HPDE6-E6E7 (cell line): Measurements from ENCODE around the gene RAB11FIP3.
"Not testable (repeated sequence)": the region's sequence is repeated elsewhere in the genome, so short reads cannot be mapped to it uniquely, and the experiment has no call there.

Source experiments
- DNase-seq: peaks from one replicate; pipeline ENCODE4 v3.0.0; 2011; ENCODE audit warnings: missing footprints; ENCODE audit errors: extremely low spot score

Gene RAB11FIP3

DNA sequence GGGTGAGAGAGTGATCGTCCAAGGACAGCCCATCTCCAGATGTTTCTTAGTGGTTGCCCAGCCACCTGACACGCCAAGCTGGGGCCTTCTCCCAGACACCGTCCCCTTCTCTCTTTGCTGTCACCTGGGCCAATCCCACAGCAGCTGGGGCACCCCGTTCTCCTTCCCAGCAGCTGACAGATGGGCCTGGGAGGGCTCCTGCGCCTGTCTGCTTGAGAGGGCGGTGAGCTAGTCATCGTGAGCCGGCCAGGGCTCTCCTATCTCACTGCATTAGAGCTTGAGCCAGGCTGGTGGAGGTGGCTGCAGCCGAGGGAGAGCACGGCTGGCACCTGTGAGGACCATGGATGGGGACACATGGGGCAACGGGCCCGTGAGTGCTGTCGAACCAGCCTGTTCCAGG, 41.2 kb downstream of the RAB11FIP3 start:
- no peak for DNase-seq

DNA sequence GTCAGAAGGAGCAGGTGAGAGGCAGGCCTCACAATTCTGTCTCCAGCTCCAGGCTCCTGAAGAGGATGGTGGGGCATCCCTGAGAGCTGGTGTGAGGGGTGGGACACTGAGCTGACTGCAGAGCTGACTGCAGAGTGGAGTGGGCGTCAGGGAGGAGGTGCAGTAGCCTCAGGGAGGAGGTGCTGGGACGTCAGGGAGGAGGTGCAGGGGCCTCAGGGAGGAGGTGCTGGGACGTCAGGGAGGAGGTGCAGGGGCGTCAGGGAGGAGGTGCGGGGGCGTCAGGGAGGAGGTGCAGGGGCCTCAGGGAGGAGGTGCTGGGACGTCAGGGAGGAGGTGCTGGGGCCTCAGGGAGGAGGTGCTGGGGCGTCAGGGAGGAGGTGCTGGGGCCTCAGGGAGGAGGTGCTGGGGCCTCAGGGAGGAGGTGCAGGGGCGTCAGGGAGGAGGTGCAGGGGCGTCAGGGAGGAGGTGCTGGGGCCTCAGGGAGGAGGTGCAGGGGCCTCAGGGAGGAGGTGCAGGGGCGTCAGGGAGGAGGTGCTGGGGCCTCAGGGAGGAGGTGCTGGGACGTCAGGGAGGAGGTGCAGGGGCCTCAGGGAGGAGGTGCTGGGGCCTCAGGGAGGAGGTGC, 41.9 kb downstream of the RAB11FIP3 start:
- not testable (repeated sequence) for DNase-seq

DNA sequence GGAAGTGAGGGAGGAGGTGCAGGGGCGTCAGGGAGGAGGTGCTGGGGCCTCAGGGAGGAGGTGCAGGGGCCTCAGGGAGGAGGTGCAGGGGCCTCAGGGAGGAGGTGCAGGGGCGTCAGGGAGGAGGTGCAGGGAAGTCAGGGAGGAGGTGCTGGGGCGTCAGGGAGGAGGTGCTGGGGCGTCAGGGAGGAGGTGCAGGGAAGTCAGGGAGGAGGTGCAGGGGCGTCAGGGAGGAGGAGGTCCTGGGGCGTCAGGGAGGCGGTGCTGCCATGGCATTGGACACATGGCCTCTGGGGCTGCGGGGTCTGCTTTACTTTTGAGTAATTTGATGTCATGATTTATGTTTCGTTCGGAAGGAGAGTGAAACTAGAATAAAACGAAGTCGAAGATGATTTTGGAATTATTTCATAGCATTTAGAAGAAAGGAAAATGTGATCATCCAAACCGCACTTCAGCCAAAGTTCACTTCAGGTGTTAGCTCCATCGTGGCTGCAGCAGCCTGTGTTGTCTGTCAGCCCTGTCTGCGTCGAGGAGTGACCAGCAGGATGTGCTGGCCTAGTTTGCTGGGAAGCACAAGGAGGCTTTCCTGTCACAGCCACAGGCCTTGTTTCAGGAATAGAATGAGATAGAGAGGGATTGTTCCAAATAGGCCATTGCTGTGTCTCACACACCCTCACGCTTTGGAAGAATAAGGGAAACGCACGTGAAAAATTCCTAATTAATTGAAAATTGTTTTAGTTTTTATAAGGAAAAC, 42.8 kb downstream of the RAB11FIP3 start:
- DNase-seq: no peak

DNA sequence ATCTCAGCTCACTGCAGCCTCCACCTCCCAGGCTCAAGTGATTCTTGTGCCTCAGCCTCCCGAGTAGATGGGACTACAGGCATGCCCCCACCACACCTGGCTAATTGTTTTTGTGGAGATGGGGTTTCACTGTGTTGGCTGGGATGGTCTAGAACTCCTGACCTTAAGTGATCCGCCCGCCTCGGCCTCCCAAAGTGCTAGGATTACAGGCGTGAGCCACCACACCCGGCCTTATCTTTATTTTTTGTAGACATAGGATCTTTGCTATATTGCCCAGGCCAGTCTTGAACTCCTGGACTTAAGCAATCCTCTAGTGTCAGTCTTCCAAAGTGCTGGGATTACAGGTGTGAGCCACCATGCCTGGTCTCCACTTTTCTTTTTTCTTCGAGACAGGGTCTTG, 44.0 kb downstream of the RAB11FIP3 start:
- not testable (repeated sequence) for DNase-seq

DNA sequence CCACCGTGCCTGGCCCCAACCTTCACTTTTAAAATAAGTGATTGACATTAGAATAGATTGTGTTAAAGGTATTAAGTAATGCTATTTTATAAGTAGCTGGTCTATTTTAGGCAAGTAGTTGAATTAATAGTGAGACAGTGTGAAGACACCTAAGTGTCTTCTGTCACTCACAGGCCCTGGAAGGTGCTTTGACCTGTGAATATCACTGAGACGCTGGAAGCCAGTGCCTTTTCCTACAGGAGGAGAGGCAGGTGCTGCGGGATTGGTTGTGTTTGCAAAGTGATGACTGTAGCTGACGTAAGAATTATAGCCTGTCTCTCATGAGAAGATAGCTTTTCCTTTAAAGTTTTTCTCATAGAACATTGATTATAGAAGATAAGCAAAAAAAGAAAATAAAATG, 45.0 kb downstream of the RAB11FIP3 start:
- no peak for DNase-seq

DNA sequence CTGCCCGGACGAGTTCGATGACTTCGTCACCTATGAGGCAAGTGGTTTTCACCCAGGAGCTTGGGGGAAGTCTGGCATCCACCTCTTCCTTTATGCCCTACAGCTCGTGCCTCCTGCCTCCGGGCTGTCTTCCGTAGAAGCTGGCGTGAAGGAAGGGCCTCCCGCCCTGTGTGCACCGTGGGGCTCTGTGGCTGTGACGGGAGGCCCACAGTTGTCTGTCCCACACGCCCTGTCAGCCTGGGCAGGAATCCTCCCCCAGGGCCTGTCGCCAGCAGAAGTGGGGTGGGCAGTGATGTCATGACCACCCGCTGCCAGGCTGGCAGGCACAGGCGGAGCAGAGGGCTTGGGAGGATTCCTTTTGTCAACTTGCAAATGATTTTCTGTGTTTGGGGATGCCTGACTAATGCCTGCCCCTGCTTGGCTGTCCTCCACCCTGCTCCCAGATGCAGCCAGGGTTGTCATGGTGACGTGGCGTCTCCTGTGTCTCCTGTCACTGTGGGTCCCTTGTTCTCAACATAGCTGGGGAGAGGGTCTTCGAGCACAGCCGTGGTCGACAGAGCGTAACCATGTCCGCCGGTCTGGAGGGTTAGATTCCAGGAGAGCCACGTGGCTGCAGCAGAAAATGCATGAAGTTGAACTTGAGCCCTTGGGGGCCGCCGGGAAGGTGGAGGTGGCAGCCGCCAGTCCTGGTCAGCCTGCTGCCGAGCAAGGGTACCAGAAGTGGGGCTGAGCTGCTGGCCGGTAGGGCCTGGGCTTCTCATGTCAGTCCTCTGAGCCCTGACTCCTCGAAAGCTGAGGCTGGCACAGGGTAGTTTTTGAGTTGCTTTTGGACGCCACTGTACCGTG, 46.1 kb downstream of the RAB11FIP3 start:
- peak; percentile 67 for DNase-seq

DNA sequence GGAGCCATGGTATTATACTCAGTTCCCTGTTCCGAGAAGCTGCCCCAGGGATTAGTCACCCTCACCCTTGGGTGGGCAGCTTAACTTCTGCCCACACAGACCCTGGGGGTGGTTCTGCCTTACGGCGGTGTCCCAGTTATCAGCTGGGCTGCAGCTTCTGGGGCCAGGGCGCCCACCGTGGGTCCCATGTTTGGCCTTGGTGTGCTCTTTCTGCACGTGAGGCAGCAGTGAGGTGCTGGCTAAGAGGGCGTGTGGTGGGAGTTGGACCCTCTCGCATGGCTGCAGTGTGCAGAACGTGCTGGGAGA, 46.7 kb downstream of the RAB11FIP3 start:
- DNase-seq: no peak

DNA sequence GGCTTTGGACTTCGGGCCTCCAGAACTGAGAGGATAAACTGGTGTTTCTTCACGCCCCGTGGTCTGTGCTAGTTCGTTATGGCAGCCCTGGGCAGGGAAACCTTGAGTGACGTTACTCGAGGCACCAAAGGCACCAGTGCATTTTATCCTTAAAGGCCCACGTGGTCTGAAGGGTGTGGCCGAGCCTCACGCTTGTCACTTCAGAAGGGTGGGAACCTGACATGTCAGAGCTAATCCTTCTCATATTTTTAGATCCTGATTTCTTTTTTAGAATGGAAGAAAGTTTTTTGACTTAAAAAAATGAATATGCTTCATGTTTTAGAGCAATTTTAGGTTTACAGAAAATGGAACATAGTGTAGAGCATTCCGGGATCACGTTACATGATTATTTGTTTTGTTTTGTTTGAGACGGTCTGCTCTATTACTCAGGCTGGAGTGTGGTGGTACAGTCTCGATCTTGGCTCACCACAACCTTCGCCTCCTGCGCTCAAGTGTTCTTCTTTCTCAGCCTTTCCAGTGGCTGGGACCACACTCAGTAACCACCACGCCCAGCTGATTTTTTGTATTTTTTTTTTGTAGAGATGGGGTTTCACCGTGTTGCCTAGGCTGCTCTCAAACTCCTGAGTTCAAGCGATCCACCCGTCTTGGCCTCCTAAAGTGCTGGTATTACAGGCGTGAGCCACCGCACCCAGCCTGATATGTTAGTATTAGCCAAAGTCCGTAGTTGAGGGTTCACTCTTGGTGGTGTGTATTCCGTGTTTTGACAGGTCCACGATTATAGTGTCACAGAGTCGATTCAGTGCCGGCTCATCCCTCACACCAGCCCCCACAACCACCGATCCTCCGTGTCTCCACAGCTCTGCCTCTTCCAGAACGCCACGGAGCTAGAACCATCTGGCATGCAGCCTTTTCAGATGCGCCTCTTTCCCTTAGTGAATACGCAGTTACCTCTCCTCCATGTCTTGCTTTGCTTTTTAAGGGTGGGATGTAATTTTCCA, 47.9 kb downstream of the RAB11FIP3 start:
- DNase-seq: no peak

DNA sequence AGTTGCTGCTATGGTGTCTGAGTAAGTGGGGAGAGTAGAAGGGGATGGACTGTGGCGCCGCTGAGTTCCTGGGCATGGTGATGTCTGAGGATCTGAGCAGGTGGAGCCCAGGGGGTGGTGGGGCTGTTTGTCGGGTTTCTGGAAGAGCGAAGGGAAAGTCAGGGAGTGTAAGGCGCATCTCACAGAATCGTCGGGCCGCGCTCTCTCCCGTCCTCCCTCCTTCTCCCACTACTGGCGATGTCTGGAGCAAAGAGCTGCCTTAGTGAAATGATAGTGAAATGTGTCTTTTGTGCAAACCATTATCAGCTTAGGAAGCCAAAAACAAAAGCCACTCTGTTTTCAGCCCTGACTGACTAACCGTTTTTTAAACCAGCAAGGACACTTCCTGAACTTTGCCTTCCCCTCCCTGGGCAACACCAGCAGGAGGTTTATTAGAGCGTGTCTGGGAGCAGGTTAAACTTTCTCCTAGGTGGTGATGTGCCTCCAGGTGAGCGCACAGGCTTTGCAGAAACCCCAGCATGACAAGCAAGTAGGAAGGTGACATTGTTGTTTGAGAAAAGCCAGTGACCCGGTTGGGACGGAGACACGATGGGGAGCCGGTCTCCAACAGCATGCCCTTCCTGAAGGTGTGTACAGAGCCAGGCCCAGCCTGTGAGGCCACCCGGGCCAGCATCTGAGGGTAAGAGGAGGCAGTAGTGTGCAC, 49.1 kb downstream of the RAB11FIP3 start:
- DNase-seq: no peak

DNA sequence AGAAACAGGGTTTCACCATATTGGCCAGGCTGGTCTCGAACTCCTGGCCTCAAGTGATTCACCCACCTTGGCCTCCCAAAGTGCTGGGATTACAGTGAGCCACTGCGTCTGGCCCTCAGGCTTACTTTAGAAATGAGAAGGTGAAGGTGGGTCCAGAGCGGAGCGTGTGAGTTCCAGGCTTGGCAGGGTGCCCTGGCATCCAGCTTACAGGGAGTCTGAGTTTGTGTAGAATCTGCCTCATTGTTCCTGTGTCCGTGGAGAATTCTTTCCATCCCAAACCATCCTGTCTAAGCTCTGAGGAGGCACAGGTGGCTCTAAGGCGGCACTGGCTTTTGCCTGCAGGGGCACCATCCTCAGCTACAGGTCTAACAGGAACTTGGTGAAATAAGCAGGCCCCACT, 50.6 kb downstream of the RAB11FIP3 start:
- DNase-seq: no peak

DNA sequence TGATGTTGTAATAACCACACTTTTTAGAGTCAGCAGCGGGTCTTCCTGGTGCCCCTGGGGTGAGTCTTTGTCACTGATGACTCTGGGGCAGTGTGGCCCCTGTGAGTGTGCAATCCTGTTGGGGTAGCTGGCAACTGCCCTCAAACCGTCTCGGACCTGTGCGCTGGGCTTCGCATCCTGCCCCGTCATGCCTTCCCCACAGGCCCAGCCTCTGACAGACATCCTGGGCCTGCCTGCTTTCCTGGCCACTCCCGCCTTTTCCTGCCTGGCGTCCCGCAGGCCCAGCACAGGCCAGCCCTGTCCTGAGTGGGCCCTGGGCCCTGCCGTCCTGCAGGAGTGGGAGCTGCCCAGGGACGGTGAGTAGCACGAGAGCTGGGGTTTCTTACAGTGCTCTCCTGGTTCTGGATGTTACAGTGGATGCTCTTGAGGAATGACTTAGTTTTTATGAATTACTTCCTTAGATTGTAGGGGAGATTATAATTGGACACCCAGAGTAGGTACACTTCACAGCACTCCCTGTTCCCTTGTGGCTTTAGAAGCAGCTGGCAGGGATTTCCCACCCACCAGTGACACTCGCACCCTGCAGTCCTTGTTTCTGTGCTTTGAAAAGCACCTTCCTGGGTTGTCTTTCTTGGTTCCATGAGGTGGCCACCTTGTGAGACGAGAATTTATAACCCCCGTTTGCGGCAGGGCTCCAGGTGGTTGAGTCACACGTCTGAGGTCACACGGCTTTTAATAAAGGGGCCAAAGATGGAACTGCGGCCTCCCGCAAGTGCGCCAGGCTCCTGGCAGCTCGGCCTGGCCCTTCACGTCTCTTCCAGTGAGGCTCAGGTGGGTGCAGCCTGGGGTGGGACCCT, 52.1 kb downstream of the RAB11FIP3 start:
- DNase-seq: no peak

DNA sequence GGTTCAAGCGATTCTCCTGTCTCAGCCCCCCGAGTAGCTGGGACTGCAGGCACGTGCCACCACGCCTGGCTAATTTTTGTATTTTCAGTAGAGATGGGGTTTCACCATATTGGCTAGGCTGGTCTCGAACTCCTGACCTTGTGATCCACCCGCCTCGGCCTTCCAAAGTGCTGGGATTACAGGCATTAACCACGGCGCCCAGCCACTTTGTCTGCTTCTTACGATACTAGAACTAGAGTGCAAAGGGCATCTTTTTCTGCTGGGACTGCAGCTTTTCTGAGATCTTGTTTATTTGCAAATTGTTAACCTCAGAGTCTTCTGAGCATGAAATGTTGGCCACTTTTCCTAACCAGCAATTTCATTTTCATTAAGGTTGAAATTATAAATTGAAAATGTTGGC, 52.8 kb downstream of the RAB11FIP3 start:
- DNase-seq: not testable (repeated sequence)

DNA sequence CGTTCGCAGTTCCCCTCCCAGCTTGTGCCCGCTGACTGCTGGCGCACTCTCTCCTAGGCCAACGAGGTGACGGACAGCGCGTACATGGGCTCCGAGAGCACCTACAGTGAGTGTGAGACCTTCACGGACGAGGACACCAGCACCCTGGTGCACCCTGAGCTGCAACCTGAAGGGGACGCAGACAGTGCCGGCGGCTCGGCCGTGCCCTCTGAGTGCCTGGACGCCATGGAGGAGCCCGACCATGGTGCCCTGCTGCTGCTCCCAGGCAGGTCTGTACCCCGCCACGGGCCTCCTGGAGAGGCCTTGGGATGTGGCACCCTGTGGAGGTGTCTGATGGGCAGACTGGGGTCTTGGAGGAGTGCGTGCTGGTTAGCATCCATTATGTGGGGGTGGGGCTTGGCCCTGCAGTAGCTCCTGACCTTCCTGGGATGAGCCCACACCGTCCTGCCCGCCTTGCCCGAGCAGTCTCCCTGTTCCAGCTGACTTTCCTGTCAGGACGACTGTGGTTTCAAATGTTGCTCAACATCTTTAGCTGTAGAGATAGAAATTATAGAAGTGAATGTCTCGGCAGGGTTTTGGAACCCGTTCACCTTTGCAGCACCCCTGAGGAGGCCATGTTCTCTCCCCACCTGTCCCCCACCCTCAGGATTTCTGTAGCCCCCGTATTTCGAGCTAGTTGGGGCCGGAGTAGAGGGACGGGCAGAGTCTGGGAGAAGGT, 57.2 kb downstream of the RAB11FIP3 start:
- no peak for DNase-seq

DNA sequence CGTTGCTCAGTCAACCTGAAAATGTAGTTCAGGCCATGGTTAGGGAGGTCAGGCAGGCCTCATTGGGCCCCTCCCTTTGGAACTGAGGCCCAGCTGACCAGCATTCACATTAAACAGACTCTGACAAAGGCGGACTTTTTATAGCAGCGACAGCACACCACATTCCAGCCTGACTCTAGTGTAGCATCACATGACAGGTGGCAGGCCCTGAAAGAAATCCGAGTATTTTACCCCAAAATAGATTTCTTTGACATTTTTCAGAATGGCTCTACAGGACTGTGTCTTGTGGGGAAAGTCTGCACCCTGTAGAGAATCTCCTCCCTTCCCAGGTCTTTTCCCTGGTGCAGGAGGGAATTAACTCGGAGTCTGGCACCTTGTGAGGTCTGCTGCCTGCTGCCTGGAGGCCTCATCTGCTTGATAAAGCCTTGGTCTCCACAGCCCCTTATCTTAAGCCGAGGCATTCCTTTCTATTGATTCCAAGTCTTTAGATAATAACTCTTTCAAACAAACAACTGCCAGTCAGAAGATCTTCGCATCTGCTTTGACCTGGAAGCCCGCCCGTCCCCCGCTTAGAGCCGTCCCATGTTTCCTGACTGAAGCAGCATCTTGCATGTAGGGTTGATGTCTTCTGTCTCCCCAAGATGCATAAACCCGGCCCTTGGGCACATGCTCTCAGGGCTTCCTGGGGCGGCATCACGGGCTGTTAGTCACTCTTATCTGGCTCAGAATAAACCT, 58.1 kb downstream of the RAB11FIP3 start:
- no peak for DNase-seq

DNA sequence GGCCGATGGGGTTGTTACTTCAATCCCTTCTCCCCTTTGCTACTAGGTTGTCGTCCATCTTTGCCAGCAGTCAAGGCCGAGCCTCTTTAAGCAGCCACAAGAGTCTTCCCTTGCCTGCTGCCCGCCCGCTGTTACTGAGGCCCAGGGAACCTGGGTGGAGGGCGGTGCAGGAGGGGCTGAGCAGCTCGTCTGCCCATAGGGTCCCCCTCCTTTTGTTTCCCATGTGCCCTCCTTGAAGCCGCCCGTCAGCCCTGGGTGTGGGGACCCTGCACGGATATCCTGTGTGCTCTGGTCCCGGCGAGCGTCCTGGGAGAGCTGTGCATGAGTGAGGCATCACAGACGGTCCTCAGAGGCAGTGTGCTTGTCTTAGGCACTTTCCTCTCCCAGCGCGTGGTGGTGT, 64.2 kb downstream of the RAB11FIP3 start:
- DNase-seq: no peak

DNA sequence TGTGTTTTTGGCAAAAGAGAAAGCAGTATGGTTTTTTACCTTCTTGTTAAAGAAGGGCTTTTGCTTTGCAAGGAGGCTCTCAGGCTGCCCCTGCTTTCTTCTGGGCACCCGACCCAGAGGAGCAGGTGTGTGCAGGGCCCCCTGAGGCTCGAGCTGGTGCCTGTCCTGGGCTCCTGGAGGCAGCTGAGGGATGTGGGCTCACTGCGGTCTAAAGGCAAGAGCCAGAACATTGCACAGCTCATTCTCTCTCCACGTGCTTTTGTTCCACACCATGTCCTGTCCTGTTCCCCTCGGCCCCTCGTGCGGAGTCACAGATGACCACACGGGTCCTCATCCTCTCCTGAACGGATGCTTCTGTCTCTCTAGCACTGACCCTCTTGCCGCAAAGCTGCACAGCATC, 65.3 kb downstream of the RAB11FIP3 start:
- no peak for DNase-seq

DNA sequence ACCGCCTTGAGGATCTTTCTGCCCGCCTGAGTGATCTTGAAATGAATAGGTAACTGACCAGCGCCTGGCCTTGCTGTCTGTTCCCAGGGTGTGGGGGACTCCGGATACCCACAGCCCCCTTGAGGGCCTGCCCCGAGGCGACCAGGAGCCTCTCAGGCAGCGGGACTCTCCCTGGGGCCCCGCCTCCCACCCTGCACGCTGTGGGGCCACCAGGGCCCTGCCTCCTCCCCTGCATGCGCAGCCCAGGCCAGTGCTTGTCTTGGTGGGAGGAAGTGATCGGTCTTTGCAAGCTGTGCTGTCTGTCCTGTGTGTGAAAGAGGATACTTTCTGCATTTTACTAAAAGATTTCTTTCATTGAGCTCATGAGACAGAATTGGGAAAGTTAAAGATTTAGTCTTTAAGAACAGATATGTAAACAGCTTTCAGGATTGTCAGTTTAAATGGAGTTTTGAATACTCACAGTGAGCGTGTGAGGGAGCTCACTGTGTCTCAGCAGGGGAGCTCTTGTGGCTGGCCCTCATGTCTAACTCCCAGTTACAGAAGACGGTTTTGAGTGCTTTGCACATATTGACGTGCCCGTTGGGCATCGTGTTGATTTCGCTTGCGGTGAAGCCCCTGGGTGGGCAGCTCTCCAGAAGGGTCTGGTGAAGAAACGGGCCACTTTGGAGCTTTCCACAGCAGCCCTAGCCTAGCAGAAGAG, 65.9 kb downstream of the RAB11FIP3 start:
- DNase-seq: no peak
